GM23338 (cell line): ENCODE results near the gene RFC2. TPM values are rescaled to one million over a fixed set of nuclear protein-coding genes. Genes with fewer than 3 reads are reported as not detected.

Source experiments
- ATAC-seq: fragments of 200-7000 bp; cut with Tn5 transposase; 3 replicates; pipeline ENCODE4 v1.9.1; 2020
- DNase-seq: peaks from one replicate; pipeline ENCODE4 v3.0.0-alpha.2; 2015; ENCODE audit warnings: low spot score
- H2AFZ ChIP-seq: fragments of 200-600 bp; sonication (generic); 2 replicates; pipeline ENCODE4 v1.8.0; 2016; ENCODE audit warnings: antibody characterized with exemption, mild to moderate bottlenecking, moderate library complexity
- H3F3A ChIP-seq: fragments of 200-600 bp; sonication (generic); replicated peaks from 2 replicates; pipeline ENCODE4 v1.8.0; 2017; ENCODE audit warnings: antibody characterized with exemption, mixed run types, low read depth
- H3K27ac ChIP-seq: fragments of 200-600 bp; sonication (generic); 2 replicates; pipeline ENCODE4 v1.6.1; 2016; ENCODE audit warnings: low read depth
- H3K27me3 ChIP-seq: fragments of 200-600 bp; sonication (generic); 2 replicates; pipeline ENCODE4 v1.8.0; 2016; ENCODE audit warnings: mild to moderate bottlenecking, mixed run types, moderate library complexity; ENCODE audit not compliant: insufficient read depth
- H3K36me3 ChIP-seq: fragments of 200-600 bp; sonication (generic); 2 replicates; pipeline ENCODE4 v1.8.0; 2016; ENCODE audit warnings: mild to moderate bottlenecking; ENCODE audit not compliant: insufficient read depth
- H3K4me1 ChIP-seq: fragments of 200-600 bp; sonication (generic); 2 replicates; pipeline ENCODE4 v1.8.0; 2016; ENCODE audit warnings: mild to moderate bottlenecking, moderate library complexity; ENCODE audit not compliant: insufficient read depth
- H3K4me2 ChIP-seq: fragments of 200-600 bp; sonication (generic); 2 replicates; pipeline ENCODE4 v1.7.1; 2017; ENCODE audit warnings: mixed run types
- H3K4me3 ChIP-seq: fragments of 200-600 bp; sonication (generic); 2 replicates; pipeline ENCODE4 v1.6.1; 2016; ENCODE audit warnings: mixed run types
- H3K79me2 ChIP-seq: fragments of 200-600 bp; sonication (generic); replicated peaks from 2 replicates; pipeline ENCODE4 v1.8.0; 2017; ENCODE audit warnings: mild to moderate bottlenecking; ENCODE audit not compliant: insufficient read depth
- H3K9me2 ChIP-seq: fragments of 200-600 bp; sonication (generic); 2 replicates; pipeline ENCODE4 v1.8.0; 2017; ENCODE audit not compliant: insufficient read depth
- H4K20me1 ChIP-seq: fragments of 200-600 bp; sonication (generic); replicated peaks from 2 replicates; pipeline ENCODE4 v1.8.0; 2017; ENCODE audit warnings: mild to moderate bottlenecking; ENCODE audit not compliant: insufficient read depth
- H3K27ac Mint-ChIP-seq: 2 replicates; pipeline ENCODE4 v1.8.0; 2020; ENCODE audit warnings: inconsistent platforms, mild to moderate bottlenecking, moderate library complexity, mixed read lengths
- H3K27me3 Mint-ChIP-seq: 3 replicates; pipeline ENCODE4 v1.8.0; 2022; ENCODE audit warnings: low read depth, mild to moderate bottlenecking, moderate library complexity, mixed read lengths, inconsistent platforms; ENCODE audit not compliant: insufficient read depth, poor library complexity
- H3K36me3 Mint-ChIP-seq: 3 replicates; pipeline ENCODE4 v1.8.0; 2021; ENCODE audit warnings: low read depth, mild to moderate bottlenecking, inconsistent platforms, moderate library complexity, mixed read lengths
- H3K4me1 Mint-ChIP-seq: 3 replicates; pipeline ENCODE4 v1.8.0; 2020; ENCODE audit warnings: mild to moderate bottlenecking, inconsistent platforms, mixed read lengths
- H3K4me3 Mint-ChIP-seq: 3 replicates; pipeline ENCODE4 v1.8.0; 2021; ENCODE audit warnings: moderate library complexity, mild to moderate bottlenecking, inconsistent platforms, mixed read lengths
- H3K9me3 Mint-ChIP-seq: 3 replicates; pipeline ENCODE4 v1.8.0; 2020; ENCODE audit warnings: moderate library complexity, mild to moderate bottlenecking, inconsistent platforms, mixed read lengths
- CREB1 ChIP-seq: fragments of 250-450 bp; sonication (Bioruptor Pico); IDR thresholded peaks from 2 replicates; pipeline ENCODE4 v1.5.0; 2020; ENCODE audit warnings: low read depth, mild to moderate bottlenecking, moderate library complexity
- CTCF ChIP-seq, 2 experiments: fragments of 200-600 bp in 1 of 2; sonication (generic) in 1 of 2; conservative IDR thresholded peaks; 2 replicates each; pipeline versions ENCODE4 v1.5.1 to v1.6.1; 2016 to 2017; ENCODE audit warnings: antibody characterized with exemption in 2 of 2, low read depth in 2 of 2, mild to moderate bottlenecking in 2 of 2, moderate library complexity in 1 of 2
- ETS1 ChIP-seq: IDR thresholded peaks from 2 replicates; pipeline ENCODE4 v1.6.1; 2016; ENCODE audit warnings: antibody characterized with exemption
- EZH2 ChIP-seq: fragments of 200-600 bp; sonication (generic); IDR thresholded peaks from one replicate; pipeline ENCODE4 v1.8.0; 2017; ENCODE audit warnings: antibody characterized with exemption, mild to moderate bottlenecking, low read depth; ENCODE audit not compliant: unreplicated experiment
- EZH2phosphoT487 ChIP-seq: fragments of 200-600 bp; sonication (generic); IDR thresholded peaks from one replicate; pipeline ENCODE4 v1.8.1; 2018; ENCODE audit warnings: antibody characterized with exemption; ENCODE audit not compliant: unreplicated experiment
- JUNB ChIP-seq: IDR thresholded peaks from one replicate; pipeline ENCODE4 v1.6.1; 2016; ENCODE audit warnings: antibody characterized with exemption; ENCODE audit not compliant: unreplicated experiment
- NANOG ChIP-seq: IDR thresholded peaks from 2 replicates; pipeline ENCODE4 v1.6.1; 2016; ENCODE audit warnings: antibody characterized with exemption, borderline replicate concordance
- POLR2AphosphoS5 ChIP-seq: IDR thresholded peaks from 2 replicates; pipeline ENCODE4 v1.6.1; 2016; ENCODE audit warnings: antibody characterized with exemption, low read depth
- REST ChIP-seq: IDR thresholded peaks from one replicate; pipeline ENCODE4 v1.6.1; 2018; ENCODE audit warnings: antibody characterized with exemption; ENCODE audit not compliant: unreplicated experiment
- STAT1 ChIP-seq: IDR thresholded peaks from one replicate; pipeline ENCODE4 v1.6.1; 2016; ENCODE audit warnings: antibody characterized with exemption; ENCODE audit not compliant: unreplicated experiment
- ZNF114 ChIP-seq: fragments of 250-450 bp; sonication (Bioruptor Pico); IDR thresholded peaks from 2 replicates; pipeline ENCODE4 v1.5.0; 2020; ENCODE audit warnings: mild to moderate bottlenecking, moderate library complexity
- ZNF331 ChIP-seq: fragments of 250-450 bp; sonication (Bioruptor Pico); IDR thresholded peaks from 2 replicates; pipeline ENCODE4 v1.5.0; 2020; ENCODE audit warnings: low read depth, mild to moderate bottlenecking, moderate library complexity
- ZNF462 ChIP-seq: fragments of 250-450 bp; sonication (Bioruptor Pico); IDR thresholded peaks from 2 replicates; pipeline ENCODE4 v1.5.0; 2020; ENCODE audit warnings: mild to moderate bottlenecking, moderate library complexity
- polyA plus RNA-seq: library from polyadenylated mRNA; unstranded; fragments of >200 nt; fragmentation: Nextera tagmentation; extraction: Ambion mirVana; gene quantifications from 2 replicates; pipeline ENCODE4 v1.2.1, GENCODE V29; 2016
- total RNA-seq: library from RNA; depleted of rRNA; stranded (reverse); fragments of >200 nt; shearing (Covaris generic); gene quantifications from 2 replicates; pipeline ENCODE4 v1.2.3, GENCODE V29; 2014

RFC2 gene
- total and polyA plus RNA-seq, 2 experiments from 2014 or later = 56.4 to 75.2 TPM

GRCh38 chr7:74290981-74291441 lies 36.8 kb upstream of the RFC2 start:
- Mint-ChIP-seq H3K27ac (no peak overlapping the region), H3K9me3 (no peaks in the 10 kb centered on the region; the same call in 2 of the 3 replicates), H3K4me1 (peaks cover 53% of the 10 kb centered on the region), H3K27me3 (peaks cover 18% of the 10 kb centered on the region), H3K4me3 (peak overlapping the region; percentile 68), H3K36me3 (peaks cover 7% of the 10 kb centered on the region)
- H4K20me1 ChIP-seq = peaks cover 39% of the 10 kb centered on the region
- peaks cover 22% of the 10 kb centered on the region for H3F3A ChIP-seq
- H3K36me3 ChIP-seq = no peaks in the 10 kb centered on the region
- H3K79me2 ChIP-seq = peaks cover 62% of the 10 kb centered on the region
- ATAC-seq (peak; percentile 12), DNase-seq (peak; percentile 46)
- H3K4me3 ChIP-seq = peak overlapping the region; percentile 89
- H3K4me1 ChIP-seq = peaks cover 44% of the 10 kb centered on the region
- H3K27ac ChIP-seq = no peak overlapping the region
- no peak overlapping the region for H2AFZ ChIP-seq
- TF ChIP-seq EZH2phosphoT487 (no peak), JUNB (no peak), STAT1 (no peak), NANOG (no peak), CREB1 (CRISPR knock-in tag) (no peak), REST (no peak), ZNF331 (CRISPR knock-in tag) (no peak), POLR2AphosphoS5 (no peak), EZH2 (no peak), ZNF462 (CRISPR knock-in tag) (no peak), ZNF114 (CRISPR knock-in tag) (no peak), ETS1 (no peak), CTCF (conservative IDR thresholded peaks at IDR 0.05; ENCODE audit: low read depth in 2 of 2) (no peak)
- H3K27me3 ChIP-seq = no peaks in the 10 kb centered on the region
- H3K4me2 ChIP-seq = peak overlapping the region; percentile 96
- no peaks in the 10 kb centered on the region for H3K9me2 ChIP-seq
